ENCODE data around the gene PHACTR4.

GRCh38 chr1:28503117-28503516 lies 133.6 kb downstream of the PHACTR4 start:
- TF ChIP-seq, protein P1, sequence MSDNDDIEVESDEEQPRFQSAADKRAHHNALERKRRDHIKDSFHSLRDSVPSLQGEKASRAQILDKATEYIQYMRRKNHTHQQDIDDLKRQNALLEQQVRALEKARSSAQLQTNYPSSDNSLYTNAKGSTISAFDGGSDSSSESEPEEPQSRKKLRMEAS (IDR thresholded peaks at IDR 0.05) = no peak
- no peak for TF ChIP-seq NFKBIZ (CRISPR knock-in tag; IDR thresholded peaks at IDR 0.05)
- TF ChIP-seq CTCF (CRISPR knock-in tag; IDR thresholded peaks at IDR 0.05) = no peak
- no peak for TF ChIP-seq RAD21 (CRISPR knock-in tag; IDR thresholded peaks at IDR 0.05)
- no peak for TF ChIP-seq POLR2AphosphoS5 (IDR thresholded peaks at IDR 0.05; ENCODE audit: low read depth, low read length)
- TF ChIP-seq NFRKB (IDR thresholded peaks at IDR 0.05) = no peak
- TF ChIP-seq GABPA (IDR thresholded peaks at IDR 0.05; ENCODE audit: low read depth, low read length) = no peak
- TF ChIP-seq GABPA (CRISPR knock-in tag; IDR thresholded peaks at IDR 0.05; ENCODE audit: low read depth) = no peak
- no peak for TF ChIP-seq ZNF160 (CRISPR knock-in tag; IDR thresholded peaks at IDR 0.05)
- TF ChIP-seq PAX8 (CRISPR knock-in tag; IDR thresholded peaks at IDR 0.05; ENCODE audit: borderline replicate concordance) = no peak
- TF ChIP-seq ZZZ3 (CRISPR knock-in tag; IDR thresholded peaks at IDR 0.05; ENCODE audit: borderline replicate concordance) = no peak
- TF ChIP-seq ZNF747 (CRISPR knock-in tag; IDR thresholded peaks at IDR 0.05; ENCODE audit: borderline replicate concordance) = no peak
- TF ChIP-seq ATF3 (CRISPR knock-in tag; IDR thresholded peaks at IDR 0.05) = no peak
